ENCODE results near the gene ASPM. TPM values are rescaled to one million over a fixed set of nuclear protein-coding genes. Genes with fewer than 3 reads are reported as not detected.

ASPM gene
- total RNA-seq, 1 donor, result 5.1 TPM

DNA sequence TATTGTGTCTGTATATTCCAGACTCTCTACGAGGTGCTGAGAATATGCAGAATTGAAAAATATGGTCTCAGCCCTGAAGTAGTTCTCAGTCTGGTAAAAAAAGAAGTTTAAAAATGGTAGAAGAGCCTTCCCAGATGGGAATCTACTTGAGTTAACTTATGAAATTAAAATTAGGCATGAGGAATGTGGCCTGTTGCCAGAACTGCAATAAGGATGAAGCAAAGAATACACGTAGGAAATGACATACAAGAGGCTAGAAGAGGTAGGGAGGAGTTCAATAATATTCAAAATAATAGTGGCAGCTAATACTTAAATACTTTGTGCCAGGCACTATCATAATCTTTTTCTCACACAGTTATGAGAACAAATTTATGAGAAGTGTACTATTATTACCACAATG lies 6.3 kb downstream of the ASPM start:
- Histone ChIP-seq H3K4me3 (ENCODE audit: insufficient read depth, low read length) (no peak overlapping the region), H3K36me3 (ENCODE audit: insufficient read depth, low read length) (peaks cover 4% of the 10 kb centered on the region), H3K4me2 (ENCODE audit: insufficient read depth, low read length) (peak overlapping the region; percentile 31), H3K79me2 (ENCODE audit: insufficient read depth, low read length) (peaks cover 78% of the 10 kb centered on the region), H3K4me1 (ENCODE audit: insufficient read depth, low read length) (peaks cover 16% of the 10 kb centered on the region), H3K27me3 (ENCODE audit: insufficient read depth, low read length) (no peaks in the 10 kb centered on the region), H3K27ac (ENCODE audit: low read depth, low read length) (no peak overlapping the region), H2AFZ (ENCODE audit: low read length) (peak overlapping the region; percentile 65), H3K9me3 (ENCODE audit: low read depth, low read length) (no peaks in the 10 kb centered on the region), H4K20me1 (ENCODE audit: insufficient read depth, low read length) (no peaks in the 10 kb centered on the region)
- TF ChIP-seq, protein P1, sequence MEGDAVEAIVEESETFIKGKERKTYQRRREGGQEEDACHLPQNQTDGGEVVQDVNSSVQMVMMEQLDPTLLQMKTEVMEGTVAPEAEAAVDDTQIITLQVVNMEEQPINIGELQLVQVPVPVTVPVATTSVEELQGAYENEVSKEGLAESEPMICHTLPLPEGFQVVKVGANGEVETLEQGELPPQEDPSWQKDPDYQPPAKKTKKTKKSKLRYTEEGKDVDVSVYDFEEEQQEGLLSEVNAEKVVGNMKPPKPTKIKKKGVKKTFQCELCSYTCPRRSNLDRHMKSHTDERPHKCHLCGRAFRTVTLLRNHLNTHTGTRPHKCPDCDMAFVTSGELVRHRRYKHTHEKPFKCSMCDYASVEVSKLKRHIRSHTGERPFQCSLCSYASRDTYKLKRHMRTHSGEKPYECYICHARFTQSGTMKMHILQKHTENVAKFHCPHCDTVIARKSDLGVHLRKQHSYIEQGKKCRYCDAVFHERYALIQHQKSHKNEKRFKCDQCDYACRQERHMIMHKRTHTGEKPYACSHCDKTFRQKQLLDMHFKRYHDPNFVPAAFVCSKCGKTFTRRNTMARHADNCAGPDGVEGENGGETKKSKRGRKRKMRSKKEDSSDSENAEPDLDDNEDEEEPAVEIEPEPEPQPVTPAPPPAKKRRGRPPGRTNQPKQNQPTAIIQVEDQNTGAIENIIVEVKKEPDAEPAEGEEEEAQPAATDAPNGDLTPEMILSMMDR (IDR thresholded peaks at IDR 0.05; ENCODE audit: extremely low read depth, low read depth, low read length), result no peak
- no peak for DNase-seq (ENCODE audit: insufficient read length, low spot score, missing footprints)

DNA sequence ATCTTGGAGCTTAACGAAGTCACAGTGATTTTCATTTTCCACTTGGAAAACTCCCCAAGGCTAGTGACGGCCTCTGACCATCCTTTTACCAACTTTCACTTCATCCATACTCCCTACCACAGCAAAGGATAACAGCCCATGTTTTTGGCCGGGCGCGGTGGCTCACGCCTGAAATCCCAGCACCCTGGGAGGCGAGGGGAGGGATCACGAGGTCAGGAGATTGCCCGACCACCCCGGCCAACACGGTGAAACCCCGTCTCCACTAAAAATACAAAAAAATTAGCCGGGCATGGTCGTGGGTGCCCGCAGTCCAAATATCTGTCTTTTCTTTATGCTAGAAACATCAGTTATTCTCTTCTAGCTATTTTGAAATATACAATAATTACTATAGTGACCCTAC lies 7.3 kb downstream of the ASPM start:
- H3K4me2 ChIP-seq (ENCODE audit: insufficient read depth, low read length), result no peak overlapping the region
- peaks cover 69% of the 10 kb centered on the region for H3K79me2 ChIP-seq (ENCODE audit: insufficient read depth, low read length)
- TF ChIP-seq, protein P1 (IDR thresholded peaks at IDR 0.05; ENCODE audit: extremely low read depth, low read depth, low read length), result no peak
- H2AFZ ChIP-seq (ENCODE audit: low read length), result peak overlapping the region; percentile 65
- no peaks in the 10 kb centered on the region for H3K9me3 ChIP-seq (ENCODE audit: low read depth, low read length)
- no peaks in the 10 kb centered on the region for H3K27me3 ChIP-seq (ENCODE audit: insufficient read depth, low read length)
- DNase-seq (ENCODE audit: insufficient read length, low spot score, missing footprints), result no peak
- H4K20me1 ChIP-seq (ENCODE audit: insufficient read depth, low read length), result no peaks in the 10 kb centered on the region
- no peak overlapping the region for H3K4me3 ChIP-seq (ENCODE audit: insufficient read depth, low read length)
- no peak overlapping the region for H3K27ac ChIP-seq (ENCODE audit: low read depth, low read length)
- H3K4me1 ChIP-seq (ENCODE audit: insufficient read depth, low read length), result peaks cover 16% of the 10 kb centered on the region
- H3K36me3 ChIP-seq (ENCODE audit: insufficient read depth, low read length), result peaks cover 4% of the 10 kb centered on the region

DNA sequence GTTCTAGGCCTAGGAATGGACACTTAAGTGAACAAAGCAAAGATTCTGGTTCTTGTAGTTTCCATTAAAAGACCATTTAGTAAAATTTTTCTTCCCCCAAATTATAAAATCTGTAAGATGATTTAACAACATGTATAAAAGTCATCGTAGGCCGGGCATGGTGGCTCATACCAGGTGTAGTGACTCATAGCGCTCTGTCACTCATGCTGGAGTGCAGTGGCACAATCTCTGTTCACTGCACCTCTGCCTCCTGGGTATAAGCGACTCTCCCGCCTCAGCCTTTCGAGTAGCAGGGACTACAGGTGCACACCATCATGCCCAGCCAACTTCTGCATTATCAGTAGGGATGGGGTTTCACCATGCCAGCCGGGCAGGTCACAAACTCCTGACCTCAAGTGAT lies 9.1 kb downstream of the ASPM start:
- no peak for DNase-seq (ENCODE audit: insufficient read length, low spot score, missing footprints)
- no peak overlapping the region for H3K4me2 ChIP-seq (ENCODE audit: insufficient read depth, low read length)
- H3K4me1 ChIP-seq (ENCODE audit: insufficient read depth, low read length), result peaks cover 9% of the 10 kb centered on the region
- H3K4me3 ChIP-seq (ENCODE audit: insufficient read depth, low read length), result no peak overlapping the region
- peaks cover 4% of the 10 kb centered on the region for H3K36me3 ChIP-seq (ENCODE audit: insufficient read depth, low read length)
- TF ChIP-seq, protein P1 (IDR thresholded peaks at IDR 0.05; ENCODE audit: extremely low read depth, low read depth, low read length), result no peak
- no peaks in the 10 kb centered on the region for H3K9me3 ChIP-seq (ENCODE audit: low read depth, low read length)
- peaks cover 52% of the 10 kb centered on the region for H3K79me2 ChIP-seq (ENCODE audit: insufficient read depth, low read length)
- no peaks in the 10 kb centered on the region for H3K27me3 ChIP-seq (ENCODE audit: insufficient read depth, low read length)
- no peaks in the 10 kb centered on the region for H4K20me1 ChIP-seq (ENCODE audit: insufficient read depth, low read length)
- no peak overlapping the region for H3K27ac ChIP-seq (ENCODE audit: low read depth, low read length)
- H2AFZ ChIP-seq (ENCODE audit: low read length), result peak overlapping the region; percentile 18

DNA sequence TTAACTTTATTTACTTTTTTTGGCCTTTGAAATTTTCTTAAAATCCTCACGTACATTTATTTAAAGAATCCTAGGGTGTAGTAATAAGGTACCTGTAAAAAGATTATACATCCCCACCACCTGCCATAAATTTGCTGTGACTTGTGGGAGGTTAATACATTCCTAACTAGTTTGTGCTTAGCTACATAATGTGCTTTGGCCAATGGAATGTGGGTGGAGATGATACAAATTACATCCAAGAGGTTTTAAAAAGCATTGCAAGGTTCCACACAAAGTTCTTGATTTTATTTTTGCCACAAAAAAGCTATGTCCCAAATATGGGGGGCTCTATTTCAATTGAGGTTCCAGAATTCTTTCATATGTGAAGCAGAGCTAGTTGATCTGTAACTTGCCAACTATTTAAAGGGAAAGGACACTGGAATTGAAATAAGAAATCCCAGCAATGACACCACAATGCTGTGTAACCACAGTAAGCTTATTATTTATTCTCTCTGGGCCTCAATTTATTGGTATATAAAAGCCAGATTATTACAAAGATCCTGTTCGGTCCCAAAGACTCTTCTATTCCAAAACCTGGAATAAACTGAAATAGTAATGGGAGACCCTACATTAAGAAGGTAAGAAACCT lies 15.7 kb downstream of the ASPM start:
- DNase-seq (ENCODE audit: insufficient read length, low spot score, missing footprints), result no peak
- peaks cover 2% of the 10 kb centered on the region for H3K79me2 ChIP-seq (ENCODE audit: insufficient read depth, low read length)

More for the DNA sequence above, 15.7 kb downstream of the ASPM start:
- H3K4me2 ChIP-seq (ENCODE audit: insufficient read depth, low read length), result peak overlapping the region; percentile 71
- no peaks in the 10 kb centered on the region for H3K9me3 ChIP-seq (ENCODE audit: low read depth, low read length)
- H3K27me3 ChIP-seq (ENCODE audit: insufficient read depth, low read length), result no peaks in the 10 kb centered on the region
- peak overlapping the region; percentile 30 for H3K4me3 ChIP-seq (ENCODE audit: insufficient read depth, low read length)
- peaks cover 9% of the 10 kb centered on the region for H3K36me3 ChIP-seq (ENCODE audit: insufficient read depth, low read length)
- H4K20me1 ChIP-seq (ENCODE audit: insufficient read depth, low read length), result no peaks in the 10 kb centered on the region
- H3K4me1 ChIP-seq (ENCODE audit: insufficient read depth, low read length), result peaks cover 12% of the 10 kb centered on the region
- peak overlapping the region; percentile 81 for H3K27ac ChIP-seq (ENCODE audit: low read depth, low read length)
- H2AFZ ChIP-seq (ENCODE audit: low read length), result no peak overlapping the region
- TF ChIP-seq, protein P1 (IDR thresholded peaks at IDR 0.05; ENCODE audit: extremely low read depth, low read depth, low read length), result peak; percentile 8

All from osteoblast (primary cell).